K562 (cell line): ENCODE data around the gene ISYNA1. TPM values are rescaled to one million over a fixed set of nuclear protein-coding genes. Genes with fewer than 3 reads are reported as not detected.
A peak's percentile ranks its signal among the peaks of the same experiment; 100 is the strongest.

ENCODE experiments used
- ATF6 ChIP-seq: sonication (generic); formaldehyde crosslinking; IDR thresholded peaks from 2 replicates; pipeline ENCODE4 v1.4.0; 2020; ENCODE audit warnings: mild to moderate bottlenecking, missing genetic modification reagents
- DNMT1 ChIP-seq: fragments of 450-650 bp; IDR thresholded peaks from 2 replicates; pipeline ENCODE4 v1.6.1; 2016; ENCODE audit warnings: antibody characterized with exemption, mild to moderate bottlenecking
- FIP1L1 ChIP-seq: fragments of 200-400 bp; formaldehyde crosslinking; IDR thresholded peaks from 2 replicates; pipeline ENCODE4 v1.6.1; 2018; ENCODE audit warnings: mild to moderate bottlenecking, low read depth, low read length; ENCODE audit not compliant: poor library complexity, severe bottlenecking
- HMGN3 ChIP-seq: IDR thresholded peaks from 2 replicates; pipeline ENCODE4 v1.6.1; 2011; ENCODE audit warnings: borderline replicate concordance, low read depth, mild to moderate bottlenecking, mixed read lengths, low read length; ENCODE audit not compliant: insufficient read length; ENCODE audit errors: extremely low read depth
- HNRNPK ChIP-seq: fragments of 200-400 bp; formaldehyde crosslinking; IDR thresholded peaks from one replicate; pipeline ENCODE4 v1.6.1; 2018; ENCODE audit warnings: mild to moderate bottlenecking, low read depth, low read length; ENCODE audit not compliant: poor library complexity, severe bottlenecking
- ZBTB7A ChIP-seq: IDR thresholded peaks from 2 replicates; pipeline ENCODE4 v1.6.1; 2011; ENCODE audit warnings: low read depth, mild to moderate bottlenecking, low read length, moderate library complexity, borderline replicate concordance; ENCODE audit not compliant: control insufficient read depth
- polyA plus RNA-seq, 8 experiments: library from polyadenylated mRNA; depleted of rRNA in 4 of 8; stranded (reverse) in 5 of 8; unstranded in 3 of 8; fragments of >200 nt; fragmentation: Nextera tagmentation in 2 of 8; fragmentation: Illumina TruSeq in 1 of 8; extraction: Ambion mirVana in 2 of 8; extraction: Trizol in 1 of 8; gene quantifications; 2 replicates each; pipeline versions ENCODE4 v1.2.1 to v1.2.3, GENCODE V29; 2011 to 2014; ENCODE audit warnings: inconsistent platforms in 1 of 8, missing spikeins in 1 of 8
- total RNA-seq, 7 experiments: library from RNA; depleted of rRNA in 6 of 7; stranded (reverse); fragments of >200 nt in 6 of 7; fragmentation: Illumina TruSeq in 2 of 7; extraction: Trizol in 2 of 7; gene quantifications; 2 replicates each; pipeline versions ENCODE4 v1.2.1 to v1.2.3, GENCODE V29; 2011 to 2021; ENCODE audit warnings: low replicate concordance in 1 of 7
- TF ChIP-seq, protein P1 (sequence below), 2 experiments: fragments of 450-650 bp; conservative IDR thresholded peaks; 2 replicates each; pipeline ENCODE4 v1.6.1; 2017; ENCODE audit warnings: mild to moderate bottlenecking in 2 of 2, moderate library complexity in 2 of 2
- TF ChIP-seq, protein P2 (sequence below): fragments of 450-650 bp; IDR thresholded peaks from 2 replicates; pipeline ENCODE4 v1.6.1; 2016

Gene ISYNA1
- total and polyA plus RNA-seq, 9 of the 15 experiments (the other 6 are each of a cell fraction or from before 2014, with no cell fraction given): 21.8 to 460 (median 93.2) TPM

DNA sequence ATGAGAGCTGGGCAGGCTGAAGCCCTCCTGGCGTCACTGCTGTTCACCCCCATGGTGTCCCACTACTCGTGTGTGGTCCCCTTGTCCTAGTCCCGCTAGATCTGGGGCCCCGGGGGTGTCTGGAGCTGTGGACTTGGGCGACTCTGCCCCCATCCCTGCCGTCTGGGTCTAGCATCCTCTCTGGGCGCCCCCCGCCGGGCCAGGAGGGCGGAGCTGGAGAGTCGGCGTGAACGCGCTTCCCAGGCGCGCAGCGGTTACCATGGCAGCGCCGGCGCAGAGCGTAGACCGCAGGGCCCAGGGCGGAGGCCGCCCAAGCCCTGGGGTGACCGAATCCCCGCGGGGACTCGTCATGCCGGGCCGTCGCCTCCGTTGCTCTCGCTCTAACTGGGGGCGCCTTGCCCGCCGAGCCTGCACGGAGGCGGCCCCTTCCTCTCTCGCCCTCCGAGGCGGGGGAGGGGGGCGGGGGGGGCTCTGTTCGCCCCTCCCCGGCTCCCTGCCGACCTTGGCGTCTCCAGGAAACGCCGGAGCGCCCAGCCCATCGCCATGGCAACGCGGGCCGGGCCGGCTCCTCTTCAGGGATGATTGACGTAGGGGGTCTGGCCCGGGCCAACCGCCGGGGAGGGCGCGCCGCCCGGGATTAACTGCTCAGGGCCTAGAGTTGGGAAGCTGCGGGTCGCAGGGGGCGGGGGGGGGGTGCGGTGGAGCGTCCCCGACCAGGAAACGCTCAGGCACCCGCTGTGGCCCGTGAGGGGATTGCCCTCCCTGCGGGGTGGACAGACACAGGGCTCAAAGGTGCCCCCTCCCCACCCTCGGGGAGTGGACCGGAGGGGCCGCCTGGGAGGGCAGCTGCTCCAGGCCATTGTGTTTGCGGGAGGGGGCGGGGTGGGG, 8.9 kb downstream of the ISYNA1 start (continued):
- TF ChIP-seq, protein P1, sequence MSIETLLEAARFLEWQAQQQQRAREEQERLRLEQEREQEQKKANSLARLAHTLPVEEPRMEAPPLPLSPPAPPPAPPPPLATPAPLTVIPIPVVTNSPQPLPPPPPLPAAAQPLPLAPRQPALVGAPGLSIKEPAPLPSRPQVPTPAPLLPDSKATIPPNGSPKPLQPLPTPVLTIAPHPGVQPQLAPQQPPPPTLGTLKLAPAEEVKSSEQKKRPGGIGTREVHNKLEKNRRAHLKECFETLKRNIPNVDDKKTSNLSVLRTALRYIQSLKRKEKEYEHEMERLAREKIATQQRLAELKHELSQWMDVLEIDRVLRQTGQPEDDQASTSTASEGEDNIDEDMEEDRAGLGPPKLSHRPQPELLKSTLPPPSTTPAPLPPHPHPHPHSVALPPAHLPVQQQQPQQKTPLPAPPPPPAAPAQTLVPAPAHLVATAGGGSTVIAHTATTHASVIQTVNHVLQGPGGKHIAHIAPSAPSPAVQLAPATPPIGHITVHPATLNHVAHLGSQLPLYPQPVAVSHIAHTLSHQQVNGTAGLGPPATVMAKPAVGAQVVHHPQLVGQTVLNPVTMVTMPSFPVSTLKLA (conservative IDR thresholded peaks at IDR 0.05): peak; percentile 29 to 74; a peak in 2 of 4 replicates
- TF ChIP-seq, protein P2, sequence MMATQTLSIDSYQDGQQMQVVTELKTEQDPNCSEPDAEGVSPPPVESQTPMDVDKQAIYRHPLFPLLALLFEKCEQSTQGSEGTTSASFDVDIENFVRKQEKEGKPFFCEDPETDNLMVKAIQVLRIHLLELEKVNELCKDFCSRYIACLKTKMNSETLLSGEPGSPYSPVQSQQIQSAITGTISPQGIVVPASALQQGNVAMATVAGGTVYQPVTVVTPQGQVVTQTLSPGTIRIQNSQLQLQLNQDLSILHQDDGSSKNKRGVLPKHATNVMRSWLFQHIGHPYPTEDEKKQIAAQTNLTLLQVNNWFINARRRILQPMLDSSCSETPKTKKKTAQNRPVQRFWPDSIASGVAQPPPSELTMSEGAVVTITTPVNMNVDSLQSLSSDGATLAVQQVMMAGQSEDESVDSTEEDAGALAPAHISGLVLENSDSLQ: peak; percentile 98
- TF ChIP-seq ZBTB7A (peak; percentile 88), HMGN3 (peak; percentile 41), ATF6 (CRISPR knock-in tag) (no peak), HNRNPK (no peak), DNMT1 (no peak), FIP1L1 (peak; percentile 76)
